Stomach (tissue), 4 donors: ENCODE data around the gene ASB7.

ENCODE experiments used
- POLR2A ChIP-seq, 4 donors: fragments of 450-650 bp; IDR thresholded peaks; one replicate each; pipeline ENCODE4 v1.6.1; 2016; ENCODE audit warnings: antibody characterized with exemption in 4 of 4, control low read depth in 2 of 4, mild to moderate bottlenecking in 1 of 4, moderate library complexity in 1 of 4
- TF ChIP-seq, protein P1 (sequence below), 7 experiments: fragments of 450-650 bp in 4 of 7; fragments of 200-600 bp in 3 of 7; sonication (generic) in 3 of 7; IDR thresholded peaks; one replicate each; pipeline ENCODE4 v1.5.1; 2016 to 2019; ENCODE audit warnings: antibody characterized with exemption in 7 of 7, control low read depth in 2 of 7, mild to moderate bottlenecking in 1 of 7

DNA sequence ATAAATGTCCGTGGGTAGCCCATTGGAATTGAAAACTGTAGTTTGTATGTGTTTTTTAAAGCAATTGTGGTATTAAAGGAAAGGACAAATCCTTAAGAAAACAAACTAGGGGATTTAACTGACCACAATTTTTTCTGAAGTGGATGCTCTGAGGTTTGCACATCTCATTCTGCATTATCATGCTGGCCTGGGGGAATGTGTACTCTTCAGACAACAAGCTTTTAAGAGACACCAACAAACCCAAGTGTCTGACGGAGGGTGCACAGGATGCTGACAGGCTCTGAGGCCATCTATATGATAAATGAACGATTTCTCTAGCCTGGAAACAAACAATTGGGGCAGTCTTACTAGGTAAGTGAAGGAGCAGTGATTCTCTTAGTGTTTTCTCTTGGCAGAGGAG lies 9.5 kb upstream of the ASB7 start:
- TF ChIP-seq, protein P1, sequence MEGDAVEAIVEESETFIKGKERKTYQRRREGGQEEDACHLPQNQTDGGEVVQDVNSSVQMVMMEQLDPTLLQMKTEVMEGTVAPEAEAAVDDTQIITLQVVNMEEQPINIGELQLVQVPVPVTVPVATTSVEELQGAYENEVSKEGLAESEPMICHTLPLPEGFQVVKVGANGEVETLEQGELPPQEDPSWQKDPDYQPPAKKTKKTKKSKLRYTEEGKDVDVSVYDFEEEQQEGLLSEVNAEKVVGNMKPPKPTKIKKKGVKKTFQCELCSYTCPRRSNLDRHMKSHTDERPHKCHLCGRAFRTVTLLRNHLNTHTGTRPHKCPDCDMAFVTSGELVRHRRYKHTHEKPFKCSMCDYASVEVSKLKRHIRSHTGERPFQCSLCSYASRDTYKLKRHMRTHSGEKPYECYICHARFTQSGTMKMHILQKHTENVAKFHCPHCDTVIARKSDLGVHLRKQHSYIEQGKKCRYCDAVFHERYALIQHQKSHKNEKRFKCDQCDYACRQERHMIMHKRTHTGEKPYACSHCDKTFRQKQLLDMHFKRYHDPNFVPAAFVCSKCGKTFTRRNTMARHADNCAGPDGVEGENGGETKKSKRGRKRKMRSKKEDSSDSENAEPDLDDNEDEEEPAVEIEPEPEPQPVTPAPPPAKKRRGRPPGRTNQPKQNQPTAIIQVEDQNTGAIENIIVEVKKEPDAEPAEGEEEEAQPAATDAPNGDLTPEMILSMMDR (IDR thresholded peaks at IDR 0.05): no peak
- no peak for TF ChIP-seq POLR2A (IDR thresholded peaks at IDR 0.05)
